ENCODE results near the gene TMEM80. TPM values are rescaled to one million over a fixed set of nuclear protein-coding genes. Genes with fewer than 3 reads are reported as not detected.

TMEM80 gene
- total and polyA plus RNA-seq, 2 experiments from 2014 or later: 26.7 to 35.5 TPM

DNA sequence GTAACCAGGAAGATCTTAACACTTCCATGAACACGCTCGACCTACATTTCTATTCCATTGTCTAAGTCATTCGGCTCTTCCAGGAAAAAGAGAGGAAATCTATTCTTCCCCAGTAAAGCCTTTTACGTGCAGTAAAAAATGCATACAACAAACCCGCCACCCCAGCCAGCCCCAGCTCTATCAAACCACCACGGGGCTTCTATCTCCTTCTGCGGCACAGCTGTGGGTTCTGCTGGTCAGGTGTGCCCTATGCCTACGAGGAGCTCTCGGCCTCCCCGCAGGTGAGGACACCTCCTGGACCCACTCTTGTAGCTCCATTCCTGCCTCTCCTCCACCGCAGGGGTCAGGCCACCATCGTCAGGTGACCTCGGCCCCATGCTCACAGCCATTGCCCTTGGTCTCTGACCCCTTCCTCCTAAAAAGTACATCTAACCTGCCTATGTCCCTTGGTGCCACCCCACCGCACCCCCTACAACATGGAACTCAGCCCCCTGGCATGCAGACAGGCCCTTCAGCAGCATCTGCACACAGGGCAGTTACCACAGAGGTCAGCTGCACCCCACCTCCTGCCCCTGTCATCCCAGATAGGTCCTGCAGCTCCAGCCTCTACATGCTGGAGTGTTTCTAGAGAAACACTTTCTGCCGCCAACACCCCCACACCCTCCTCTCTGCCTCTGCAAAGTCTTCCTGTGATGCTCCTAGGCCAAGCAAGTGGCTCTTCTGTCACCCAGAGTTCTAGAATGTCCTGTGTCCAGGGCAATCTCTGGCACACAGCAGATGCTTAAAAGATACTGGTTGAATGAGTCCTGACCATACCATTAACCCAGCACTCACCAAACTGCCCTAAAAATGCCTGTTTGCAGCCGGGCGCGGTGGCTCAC is 3.7 kb upstream of the TMEM80 start:
- DNase-seq (ENCODE audit: low spot score): no peak
- H3K9me2 ChIP-seq (replicated peaks; ENCODE audit: insufficient read depth): no peaks in the 10 kb centered on the region
- no peak for TF ChIP-seq CTCF (IDR thresholded peaks at IDR 0.05; ENCODE audit: poor library complexity)
- TF ChIP-seq EZH2phosphoT487 (IDR thresholded peaks at IDR 0.05; ENCODE audit: low read depth, severe bottlenecking, unreplicated experiment): no peak
- TF ChIP-seq EZH2 (IDR thresholded peaks at IDR 0.05; ENCODE audit: borderline replicate concordance): no peak
- WGBS (ENCODE audit: low lambda C conversion rate, missing lambda C conversion rate): 87% methylated on average over 18 of the region's 18 CpGs
- H3K4me2 ChIP-seq: no peak overlapping the region
- H3K9me3 ChIP-seq (ENCODE audit: low read depth): no peaks in the 10 kb centered on the region
- H3K27me3 ChIP-seq: no peaks in the 10 kb centered on the region
- H3K36me3 ChIP-seq (replicated peaks; ENCODE audit: insufficient read depth, low read depth): no peaks in the 10 kb centered on the region
- H4K20me1 ChIP-seq (ENCODE audit: insufficient read depth, poor library complexity, severe bottlenecking): peaks cover 15% of the 10 kb centered on the region
- no peak overlapping the region for H3K27ac ChIP-seq
- peaks cover 25% of the 10 kb centered on the region for H3K4me1 ChIP-seq (ENCODE audit: insufficient read depth)
- peaks cover 55% of the 10 kb centered on the region for H3K79me2 ChIP-seq
- H2AFZ ChIP-seq: no peak overlapping the region
- no peak overlapping the region for H3K4me3 ChIP-seq

- H3K9me3 ChIP-seq (ENCODE audit: low read depth): no peaks in the 10 kb centered on the region
- H3K4me2 ChIP-seq: peak overlapping the region; percentile 84
- no peaks in the 10 kb centered on the region for H3K9me2 ChIP-seq (replicated peaks; ENCODE audit: insufficient read depth)
- 82% methylated on average over 23 of the region's 23 CpGs for WGBS (ENCODE audit: low lambda C conversion rate, missing lambda C conversion rate)
- H2AFZ ChIP-seq: no peak overlapping the region
- no peaks in the 10 kb centered on the region for H3K27me3 ChIP-seq
- H3K4me1 ChIP-seq (ENCODE audit: insufficient read depth): peaks cover 31% of the 10 kb centered on the region
- no peak for DNase-seq (ENCODE audit: low spot score)
- H3K4me3 ChIP-seq: no peak overlapping the region
- TF ChIP-seq EZH2phosphoT487 (IDR thresholded peaks at IDR 0.05; ENCODE audit: low read depth, severe bottlenecking, unreplicated experiment) (no peak), EZH2 (IDR thresholded peaks at IDR 0.05; ENCODE audit: borderline replicate concordance) (no peak), CTCF (IDR thresholded peaks at IDR 0.05; ENCODE audit: poor library complexity) (no peak)
- H3K79me2 ChIP-seq: peaks cover 64% of the 10 kb centered on the region
- H3K36me3 ChIP-seq (replicated peaks; ENCODE audit: insufficient read depth, low read depth): no peaks in the 10 kb centered on the region
- H4K20me1 ChIP-seq (ENCODE audit: insufficient read depth, poor library complexity, severe bottlenecking): peaks cover 15% of the 10 kb centered on the region
- peak overlapping the region; percentile 55 for H3K27ac ChIP-seq
These were observed 2.7 kb upstream of the TMEM80 start for GRCh38 chr11:692824-693414.

DNA sequence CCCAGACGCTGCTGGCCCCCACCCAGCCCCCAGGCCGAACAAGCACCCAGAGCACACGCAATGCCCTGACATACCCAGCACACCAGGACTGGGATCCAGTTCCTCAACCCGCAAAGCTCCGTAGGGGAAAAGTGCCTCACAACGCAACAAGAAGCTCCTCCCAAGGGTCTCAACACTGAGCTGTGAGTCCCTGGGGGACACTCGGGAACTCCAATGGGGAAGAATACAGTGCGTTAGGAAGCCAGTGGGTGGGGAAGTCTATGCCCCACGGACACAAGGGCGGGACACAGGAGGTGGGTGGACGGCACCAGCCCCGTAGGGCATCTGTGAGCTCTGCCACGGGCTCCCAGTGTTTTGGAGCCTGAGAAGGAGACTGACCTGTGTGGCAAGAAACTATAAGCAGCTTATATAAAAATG is 2.2 kb upstream of the TMEM80 start:
- Histone ChIP-seq H3K27me3 (no peaks in the 10 kb centered on the region), H3K27ac (peak overlapping the region; percentile 55), H3K4me3 (no peak overlapping the region), H3K9me3 (ENCODE audit: low read depth) (no peaks in the 10 kb centered on the region), H3K36me3 (replicated peaks; ENCODE audit: insufficient read depth, low read depth) (no peaks in the 10 kb centered on the region), H3K4me2 (peak overlapping the region; percentile 84), H4K20me1 (ENCODE audit: insufficient read depth, poor library complexity, severe bottlenecking) (peaks cover 15% of the 10 kb centered on the region), H3K79me2 (peaks cover 67% of the 10 kb centered on the region), H3K9me2 (replicated peaks; ENCODE audit: insufficient read depth) (no peaks in the 10 kb centered on the region), H2AFZ (no peak overlapping the region), H3K4me1 (ENCODE audit: insufficient read depth) (peaks cover 31% of the 10 kb centered on the region)
- 55% methylated on average over 13 of the region's 13 CpGs for WGBS (ENCODE audit: low lambda C conversion rate, missing lambda C conversion rate)
- TF ChIP-seq CTCF (IDR thresholded peaks at IDR 0.05; ENCODE audit: poor library complexity) (no peak), EZH2 (IDR thresholded peaks at IDR 0.05; ENCODE audit: borderline replicate concordance) (no peak), EZH2phosphoT487 (IDR thresholded peaks at IDR 0.05; ENCODE audit: low read depth, severe bottlenecking, unreplicated experiment) (no peak)
- no peak for DNase-seq (ENCODE audit: low spot score)

Measured in hepatocyte (in vitro differentiated cells).